Measurements from ENCODE around the gene KCNJ18.
"Not testable (repeated sequence)": the region's sequence is repeated elsewhere in the genome, so short reads cannot be mapped to it uniquely, and the experiment has no call there.

Gene KCNJ18

GRCh38 chr17:21705021-21705601 lies 12.8 kb downstream of the KCNJ18 start:
- DNase-seq = no peak

DNA sequence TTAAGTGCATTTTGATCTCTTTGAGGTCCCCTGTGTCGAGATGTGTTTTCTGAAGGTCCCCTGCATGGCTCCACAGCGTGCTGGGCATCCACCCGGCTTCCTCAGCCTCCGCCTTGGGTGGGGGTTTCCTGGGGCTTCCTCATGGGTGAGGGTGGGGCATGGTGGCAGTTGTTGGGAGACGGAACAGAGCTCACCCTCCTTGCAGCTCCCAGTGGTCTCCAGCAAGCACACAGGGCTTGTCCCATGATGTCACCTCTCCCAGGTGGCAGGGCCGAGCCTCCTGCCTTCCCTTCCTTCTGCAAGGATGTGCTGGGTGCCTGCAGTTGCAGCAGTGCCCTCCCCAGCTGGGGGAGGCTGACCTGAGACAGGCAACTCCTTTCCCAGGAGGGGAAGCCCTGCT lies 13.4 kb downstream of the KCNJ18 start:
- DNase-seq = not testable (repeated sequence)

DNA sequence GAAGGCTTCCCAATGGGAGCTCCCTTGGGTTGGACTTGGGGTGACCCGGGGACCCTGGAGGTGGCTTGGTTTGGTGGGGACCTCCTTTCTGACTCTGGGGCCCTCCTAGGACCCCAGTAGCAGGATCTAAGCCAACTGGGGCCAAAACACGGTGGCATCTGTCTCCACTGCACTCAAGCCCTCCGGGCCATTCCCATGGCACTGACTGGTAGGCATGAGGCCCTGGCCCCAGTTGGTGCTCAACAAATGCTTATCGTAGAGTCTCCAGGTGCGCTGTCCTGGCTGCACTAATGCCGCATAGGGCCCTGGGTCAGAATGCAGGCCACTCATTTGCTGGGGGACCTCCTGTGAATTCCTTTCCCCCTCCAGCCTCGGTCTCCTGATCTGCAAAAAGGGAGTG lies 14.2 kb downstream of the KCNJ18 start:
- DNase-seq = not testable (repeated sequence)

DNA sequence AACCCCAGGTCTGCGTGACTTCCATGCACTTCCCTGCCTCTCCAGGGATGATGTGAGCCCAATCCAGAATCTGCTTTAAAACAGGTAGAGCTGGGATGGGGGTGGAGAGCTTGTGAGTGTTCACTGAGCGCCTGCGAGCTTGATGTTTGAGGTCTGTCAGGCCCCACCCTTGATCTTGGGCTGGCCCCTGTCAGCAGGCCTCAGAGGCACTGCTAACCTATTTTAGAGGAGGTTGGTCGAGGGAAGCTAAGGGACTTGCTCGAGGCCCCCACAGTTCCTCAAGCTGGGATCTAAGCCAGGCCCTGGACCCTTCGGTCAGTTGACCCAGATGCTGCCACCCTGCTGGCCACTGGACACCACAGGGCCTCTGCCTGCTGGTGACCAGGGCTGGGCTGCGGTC lies 14.8 kb downstream of the KCNJ18 start:
- not testable (repeated sequence) for DNase-seq

- DNase-seq = not testable (repeated sequence)
Measured at GRCh38 chr17:21707711-21708611, 15.6 kb downstream of the KCNJ18 start.

DNA sequence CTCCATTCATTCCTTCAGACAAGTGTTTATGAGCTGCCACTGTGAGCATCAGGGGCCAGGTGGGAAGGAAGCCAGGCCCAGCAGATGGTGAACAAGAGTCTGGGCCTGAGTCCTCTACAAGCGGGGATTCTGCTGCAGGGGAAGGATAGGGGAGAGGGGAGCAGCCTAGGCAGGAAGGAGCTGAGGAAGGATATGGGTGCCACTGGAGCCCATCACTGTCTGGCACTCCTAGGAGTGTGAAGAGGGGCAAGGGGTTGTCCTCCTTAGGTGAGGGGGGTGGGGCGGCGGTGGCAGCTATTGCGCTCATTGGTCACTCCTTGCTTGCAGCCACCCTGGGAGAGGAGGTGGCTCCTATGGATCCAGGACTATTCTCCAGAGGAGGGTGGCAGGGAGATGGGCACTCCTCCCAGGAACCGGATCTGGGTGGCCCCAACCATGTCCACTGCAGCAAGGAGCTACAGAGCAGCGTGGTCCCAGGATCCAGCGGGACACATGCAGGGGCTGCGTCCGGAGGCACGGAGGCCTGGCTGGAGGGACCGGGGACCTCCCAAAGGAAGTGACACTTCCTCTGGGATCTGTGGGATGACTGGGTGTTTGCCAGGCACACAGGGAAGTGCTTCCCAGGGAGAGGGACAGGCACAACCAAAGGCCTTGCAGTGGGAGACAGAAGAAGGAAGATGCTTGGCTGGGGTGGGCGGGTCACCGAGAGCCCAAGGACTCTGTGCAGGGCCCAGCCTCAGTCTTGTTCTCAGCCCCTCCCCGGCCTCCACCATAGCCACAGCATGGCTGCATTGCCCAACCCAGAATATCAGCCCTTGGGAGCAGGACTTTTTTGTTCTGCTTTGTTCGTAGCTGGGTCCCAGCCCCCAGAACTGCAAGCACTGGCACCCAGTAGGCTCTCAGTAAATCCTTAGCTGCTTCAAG lies 16.6 kb downstream of the KCNJ18 start:
- DNase-seq = not testable (repeated sequence)

DNA sequence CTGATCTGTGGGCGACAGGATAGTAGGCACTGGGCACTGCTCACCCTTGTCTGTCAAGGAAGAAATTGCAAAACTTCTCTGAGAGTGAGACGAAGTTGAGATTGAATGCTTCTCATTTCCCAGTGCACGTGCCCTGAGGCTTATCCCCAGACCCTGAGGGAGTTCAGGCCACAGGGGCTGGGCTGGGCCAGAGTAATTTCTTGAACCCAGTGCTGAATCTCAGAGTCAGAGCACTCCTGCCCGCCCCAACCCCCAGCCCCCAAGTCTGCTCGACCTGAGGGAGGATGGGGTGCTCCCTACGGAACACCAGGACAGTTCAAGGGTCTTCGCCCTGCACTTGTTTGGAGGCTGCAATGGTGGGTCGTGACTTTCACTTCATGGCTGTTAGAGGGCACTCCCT lies 17.7 kb downstream of the KCNJ18 start:
- DNase-seq = not testable (repeated sequence)

GRCh38 chr17:21710486-21710885 lies 18.2 kb downstream of the KCNJ18 start:
- DNase-seq = not testable (repeated sequence)

GRCh38 chr17:21711182-21711581 lies 18.9 kb downstream of the KCNJ18 start:
- DNase-seq = no peak

- not testable (repeated sequence) for DNase-seq
Measured at GRCh38 chr17:21713020-21713419, 20.7 kb downstream of the KCNJ18 start.

DNA sequence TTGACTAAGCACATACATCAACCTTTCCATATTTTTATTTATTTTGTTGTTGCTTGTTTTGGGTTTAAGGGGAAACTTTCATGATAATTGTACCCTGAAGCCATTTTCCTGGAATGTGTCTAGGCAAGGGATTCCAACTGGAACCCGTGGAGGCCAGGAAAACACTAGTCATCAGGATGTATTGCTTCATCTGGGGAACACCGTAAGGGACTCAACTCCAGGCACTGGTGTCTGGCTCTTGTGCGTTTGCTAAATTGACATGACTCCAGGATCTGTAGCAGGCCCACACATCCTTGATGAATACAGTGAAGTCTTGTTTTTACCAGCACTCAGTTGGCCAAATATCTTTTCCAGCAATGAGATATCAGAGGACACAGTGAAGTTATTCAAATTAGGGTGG lies 21.3 kb downstream of the KCNJ18 start:
- DNase-seq = not testable (repeated sequence)

GRCh38 chr17:21714676-21715075 lies 22.4 kb downstream of the KCNJ18 start:
- not testable (repeated sequence) for DNase-seq

- DNase-seq = not testable (repeated sequence)
Measured at GRCh38 chr17:21715877-21716276, 23.6 kb downstream of the KCNJ18 start.

DNA sequence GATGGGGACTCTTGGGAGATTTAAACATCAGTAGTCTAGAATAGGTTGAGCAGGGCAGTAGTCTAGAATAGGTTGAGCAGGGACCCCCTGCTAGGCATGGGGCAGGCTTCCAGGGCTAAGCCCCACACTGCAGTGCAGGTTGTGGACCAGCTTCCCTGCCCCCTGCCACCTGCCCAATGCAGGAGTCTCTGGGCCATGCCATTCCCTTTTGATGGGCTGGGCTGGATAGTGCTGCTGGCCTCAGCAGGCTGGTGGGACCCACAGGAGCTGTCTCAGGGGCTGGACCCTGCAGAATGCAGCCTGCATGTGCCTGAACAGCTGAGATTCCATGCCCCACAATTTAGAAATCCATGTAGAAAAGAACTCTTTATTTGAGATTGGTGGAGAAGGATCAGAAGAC lies 26.6 kb downstream of the KCNJ18 start:
- not testable (repeated sequence) for DNase-seq

DNA sequence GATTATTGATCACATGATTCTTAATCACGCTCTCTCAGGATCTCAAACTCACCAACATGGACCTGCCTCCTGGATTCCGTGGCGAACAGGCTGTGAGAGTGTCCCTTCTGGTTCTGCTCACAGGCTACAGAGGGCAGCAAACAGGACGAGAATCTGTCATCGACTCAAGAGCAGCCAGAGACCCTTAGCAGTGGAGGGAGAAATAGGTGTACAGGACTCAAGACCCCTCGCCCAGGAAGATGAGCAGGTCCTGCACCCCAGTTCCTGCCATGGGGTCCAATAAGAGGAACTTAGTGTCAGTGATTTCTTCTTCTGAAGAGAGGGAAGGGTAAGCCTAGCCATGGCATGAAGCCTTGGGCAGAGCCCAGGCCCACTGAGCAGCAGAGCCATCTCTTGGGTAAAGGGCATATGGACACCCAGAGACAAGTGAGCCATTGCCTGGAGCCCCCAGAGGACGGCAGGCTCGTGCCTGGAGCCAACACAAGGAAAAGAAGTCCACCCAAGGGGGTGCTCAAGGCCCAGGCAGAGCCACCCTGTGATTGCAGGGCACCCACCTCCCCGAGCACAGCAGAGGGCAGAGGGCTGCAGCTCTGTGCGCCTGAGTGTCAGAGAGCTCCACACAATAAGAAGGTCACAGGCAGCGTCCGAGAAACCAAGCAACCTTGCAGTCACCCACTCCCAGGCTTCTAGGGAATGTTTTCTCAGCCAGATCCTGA lies 27.3 kb downstream of the KCNJ18 start:
- DNase-seq = not testable (repeated sequence)

DNA sequence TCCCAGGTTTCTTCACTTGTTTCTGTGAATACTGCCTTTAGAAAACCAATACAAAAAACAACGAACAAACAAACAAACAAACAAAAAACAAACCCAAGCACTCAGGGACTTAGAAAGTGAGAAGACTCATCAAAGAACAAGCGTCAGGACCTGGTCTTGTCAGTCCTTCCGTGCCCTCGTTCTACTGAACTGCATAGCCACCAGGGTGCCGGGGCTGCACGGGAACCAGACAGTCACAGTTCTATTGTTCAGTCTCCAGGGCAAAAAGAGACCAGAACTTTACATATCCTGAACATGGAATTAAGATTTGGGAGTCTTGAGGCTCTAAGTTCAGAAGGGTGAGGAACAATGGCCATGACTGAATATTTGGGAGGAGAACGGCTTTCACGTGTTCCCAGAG lies 28.2 kb downstream of the KCNJ18 start:
- DNase-seq = not testable (repeated sequence)

GRCh38 chr17:21722268-21722667 lies 29.9 kb downstream of the KCNJ18 start:
- DNase-seq = not testable (repeated sequence)

GRCh38 chr17:21724216-21725006 lies 32.1 kb downstream of the KCNJ18 start:
- not testable (repeated sequence) for DNase-seq

- DNase-seq = not testable (repeated sequence)
Measured at GRCh38 chr17:21731076-21731475, 38.8 kb downstream of the KCNJ18 start.

DNA sequence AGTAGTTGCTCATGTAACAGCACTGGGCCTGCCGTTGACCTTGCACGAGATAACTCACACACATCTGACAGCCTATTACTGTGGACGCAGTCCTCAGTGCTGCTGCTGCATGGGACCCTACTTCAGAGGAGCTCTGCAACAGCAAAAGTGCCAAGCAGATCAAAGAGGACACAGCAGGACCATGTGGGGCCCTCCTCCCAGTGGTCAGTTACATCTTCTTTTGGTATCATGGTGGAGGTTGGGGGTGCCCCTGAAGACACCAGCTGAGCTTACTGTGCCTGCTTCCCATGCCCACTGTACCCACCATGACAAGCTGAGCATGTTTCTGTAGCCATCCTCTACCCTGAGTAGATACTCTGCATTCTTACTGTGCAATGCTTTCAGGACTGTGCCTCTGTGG lies 41.6 kb downstream of the KCNJ18 start:
- DNase-seq = not testable (repeated sequence)

DNA sequence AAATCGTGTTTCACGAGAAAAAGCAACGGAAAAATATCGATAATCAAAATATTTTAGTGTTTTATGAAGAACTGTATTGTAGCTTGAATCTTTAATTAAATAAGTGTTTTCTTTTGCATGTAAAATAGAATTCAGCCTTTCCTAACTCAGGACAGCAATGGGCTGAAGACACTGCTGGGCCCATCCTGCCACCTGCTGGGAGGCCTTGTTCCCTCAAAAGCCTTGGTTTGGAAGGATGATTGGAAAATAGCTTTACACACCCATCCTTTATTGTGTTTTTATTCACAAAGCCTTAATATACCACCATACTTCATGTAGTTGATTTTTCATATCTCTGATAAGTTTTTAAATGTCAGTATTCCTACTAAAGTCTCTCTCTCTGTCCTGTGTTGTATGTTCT lies 43.5 kb downstream of the KCNJ18 start:
- DNase-seq = not testable (repeated sequence)
